PFSK-1 (cell line): ENCODE results near the gene FRMD4B.

Experiments
- FOXP2 ChIP-seq: optimal IDR thresholded peaks from 2 replicates; pipeline ENCODE3; 2011; ENCODE audit warnings: borderline replicate concordance, control low read depth, inconsistent platforms; ENCODE audit not compliant: insufficient read depth; ENCODE audit errors: extremely low read length, extremely low read depth
- POLR2AphosphoS5 ChIP-seq: IDR thresholded peaks from 2 replicates; pipeline ENCODE4 v1.6.1; 2012; ENCODE audit warnings: low read depth, mild to moderate bottlenecking, control low read depth, low read length, moderate library complexity
- SIN3A ChIP-seq: IDR thresholded peaks from 2 replicates; pipeline ENCODE4 v1.6.1; 2012; ENCODE audit warnings: mild to moderate bottlenecking, low read length, moderate library complexity, borderline replicate concordance; ENCODE audit not compliant: insufficient read depth
- TAF1 ChIP-seq: IDR thresholded peaks from 2 replicates; pipeline ENCODE4 v1.6.1; 2012; ENCODE audit warnings: low read length, control low read depth, borderline replicate concordance; ENCODE audit not compliant: insufficient read depth
- TF ChIP-seq, protein P1 (sequence below), 2 experiments: IDR thresholded peaks; 2 replicates each; pipeline versions ENCODE4 v1.6.1 to v1.8.0; 2011 to 2012; ENCODE audit warnings: low read depth in 2 of 2, low read length in 2 of 2, control low read depth in 1 of 2, inconsistent platforms in 1 of 2, mild to moderate bottlenecking in 1 of 2, moderate library complexity in 1 of 2; ENCODE audit not compliant: insufficient read depth in 1 of 2

DNA sequence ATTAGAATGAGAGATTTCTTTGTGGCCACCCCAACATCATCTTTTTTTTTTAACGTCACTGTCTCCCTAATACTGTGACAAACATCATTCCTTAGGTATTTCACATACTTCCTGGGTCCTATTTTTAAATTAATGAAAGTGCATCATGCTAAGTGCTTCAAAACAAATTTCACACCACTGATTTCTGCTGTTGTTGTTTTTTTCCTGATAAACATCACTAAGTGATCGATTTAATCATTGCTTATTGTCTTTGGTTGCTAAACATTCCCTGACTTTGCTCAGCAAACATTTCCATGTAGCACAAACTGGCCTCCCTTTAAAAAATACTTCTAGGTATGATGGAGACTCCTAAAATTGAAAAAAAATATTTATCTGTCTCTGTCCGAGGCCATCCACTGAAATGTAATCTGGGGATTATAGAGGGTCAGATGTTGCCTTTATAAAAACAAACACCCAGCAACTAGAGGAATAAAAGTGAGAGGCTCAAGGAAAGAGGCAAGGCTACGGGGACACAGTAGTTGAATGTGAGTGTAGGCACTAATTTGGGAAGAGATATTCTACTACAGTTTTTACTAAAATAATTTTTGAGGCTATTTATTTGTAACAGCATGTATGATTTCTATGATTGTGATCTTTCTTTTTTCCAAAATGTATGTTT is 243.0 kb downstream of the FRMD4B start:
- TF ChIP-seq POLR2AphosphoS5: no peak
- no peak for TF ChIP-seq SIN3A
- no peak for TF ChIP-seq TAF1
- no peak for TF ChIP-seq FOXP2
- TF ChIP-seq, protein P1, sequence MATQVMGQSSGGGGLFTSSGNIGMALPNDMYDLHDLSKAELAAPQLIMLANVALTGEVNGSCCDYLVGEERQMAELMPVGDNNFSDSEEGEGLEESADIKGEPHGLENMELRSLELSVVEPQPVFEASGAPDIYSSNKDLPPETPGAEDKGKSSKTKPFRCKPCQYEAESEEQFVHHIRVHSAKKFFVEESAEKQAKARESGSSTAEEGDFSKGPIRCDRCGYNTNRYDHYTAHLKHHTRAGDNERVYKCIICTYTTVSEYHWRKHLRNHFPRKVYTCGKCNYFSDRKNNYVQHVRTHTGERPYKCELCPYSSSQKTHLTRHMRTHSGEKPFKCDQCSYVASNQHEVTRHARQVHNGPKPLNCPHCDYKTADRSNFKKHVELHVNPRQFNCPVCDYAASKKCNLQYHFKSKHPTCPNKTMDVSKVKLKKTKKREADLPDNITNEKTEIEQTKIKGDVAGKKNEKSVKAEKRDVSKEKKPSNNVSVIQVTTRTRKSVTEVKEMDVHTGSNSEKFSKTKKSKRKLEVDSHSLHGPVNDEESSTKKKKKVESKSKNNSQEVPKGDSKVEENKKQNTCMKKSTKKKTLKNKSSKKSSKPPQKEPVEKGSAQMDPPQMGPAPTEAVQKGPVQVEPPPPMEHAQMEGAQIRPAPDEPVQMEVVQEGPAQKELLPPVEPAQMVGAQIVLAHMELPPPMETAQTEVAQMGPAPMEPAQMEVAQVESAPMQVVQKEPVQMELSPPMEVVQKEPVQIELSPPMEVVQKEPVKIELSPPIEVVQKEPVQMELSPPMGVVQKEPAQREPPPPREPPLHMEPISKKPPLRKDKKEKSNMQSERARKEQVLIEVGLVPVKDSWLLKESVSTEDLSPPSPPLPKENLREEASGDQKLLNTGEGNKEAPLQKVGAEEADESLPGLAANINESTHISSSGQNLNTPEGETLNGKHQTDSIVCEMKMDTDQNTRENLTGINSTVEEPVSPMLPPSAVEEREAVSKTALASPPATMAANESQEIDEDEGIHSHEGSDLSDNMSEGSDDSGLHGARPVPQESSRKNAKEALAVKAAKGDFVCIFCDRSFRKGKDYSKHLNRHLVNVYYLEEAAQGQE (IDR thresholded peaks at IDR 0.05; ENCODE audit: insufficient read depth in 1 of 2, low read depth in 2 of 2, low read length in 2 of 2): no peak
